ENCODE data around the gene ANKRD11. TPM values are rescaled to one million over a fixed set of nuclear protein-coding genes. Genes with fewer than 3 reads are reported as not detected.

The ANKRD11 gene
- total RNA-seq, 1 experiment from 2014 or later, result 266 TPM

GRCh38 chr16:89331371-89332109, 158.8 kb downstream of the ANKRD11 start:
- ChIA-PET RAD21 (ENCODE audit: low non-redundant PET in 1 of 2, low total read pairs in 2 of 2, uncharacterized antibody in 2 of 2, unreplicated experiment in 2 of 2) (interaction anchor here in 1 of 2 experiments (0.9 kb wide), 1 partner anchor 160 kb away, joined by 3 read pairs; no protein-coding TSS in a partner anchor), CTCF (no interaction called here), POLR2A (no interaction called here)
- Histone ChIP-seq H3K36me3 (ENCODE audit: control insufficient read depth in 1 of 2, insufficient read depth in 2 of 2, low read length in 2 of 2) (peaks cover 0 to 3% of the 10 kb centered on the region in 2 experiments; a peak in 1 of 4 replicates), H3K27me3 (ENCODE audit: insufficient read depth, low read length) (no peaks in the 10 kb centered on the region), H4K20me1 (ENCODE audit: insufficient read depth) (peaks cover 3% of the 10 kb centered on the region; the same call in 1 of the 2 replicates), H3K4me2 (ENCODE audit: low read length) (peak overlapping the region; percentile 89), H3K27ac (ENCODE audit: low read depth, low read length) (peak overlapping the region; percentile 80), H3K9me3 (ENCODE audit: control insufficient read depth in 1 of 2, insufficient read depth in 1 of 2, low read depth in 1 of 2, low read length in 2 of 2) (no peaks in the 10 kb centered on the region), H3K9me2 (ENCODE audit: insufficient read depth) (no peaks in the 10 kb centered on the region), H3K4me1 (ENCODE audit: control insufficient read depth in 1 of 2, insufficient read depth in 2 of 2, low read length in 2 of 2) (peaks cover 81 to 97% of the 10 kb centered on the region in 2 experiments), H2AFZ (ENCODE audit: low read depth, low read length, poor library complexity, severe bottlenecking) (no peak overlapping the region), H3K79me2 (ENCODE audit: insufficient read depth, low read length) (peaks cover 100% of the 10 kb centered on the region), H3K4me3 (replicated peaks in 1 of 2; ENCODE audit: low read depth in 1 of 2, low read length in 2 of 2) (no peak overlapping the region), H3K9ac (ENCODE audit: low read length) (no peak overlapping the region)
- ATAC-seq (no peak), DNase-seq (ENCODE audit: low read depth, low spot score) (no peak)
- no peak for TF ChIP-seq ZBTB33 (IDR thresholded peaks at IDR 0.05; ENCODE audit: extremely low read depth, insufficient replicate concordance, low read length)
- no peak for TF ChIP-seq REST (IDR thresholded peaks at IDR 0.05; ENCODE audit: low read depth)
- no peak for TF ChIP-seq CTCF (IDR thresholded peaks at IDR 0.05 in 2 of 3, conservative IDR thresholded peaks at IDR 0.05 in 1 of 3; ENCODE audit: borderline replicate concordance in 1 of 3, insufficient read depth in 1 of 3, low read depth in 2 of 3, low read length in 2 of 3)
- TF ChIP-seq FOSL1 (IDR thresholded peaks at IDR 0.05; ENCODE audit: low read depth), result no peak
- no peak for TF ChIP-seq ZNF274 (IDR thresholded peaks at IDR 0.05; ENCODE audit: low read depth, low read length)
- no peak for TF ChIP-seq TCF7L2 (IDR thresholded peaks at IDR 0.05; ENCODE audit: borderline replicate concordance, extremely low read depth, insufficient read depth, insufficient read length)
- no peak for TF ChIP-seq EZH2phosphoT487 (IDR thresholded peaks at IDR 0.05; ENCODE audit: borderline replicate concordance)
- TF ChIP-seq ATF3 (IDR thresholded peaks at IDR 0.05), result no peak
- no peak for TF ChIP-seq SRF (IDR thresholded peaks at IDR 0.05; ENCODE audit: low read depth)
- no peak for TF ChIP-seq POLR2AphosphoS5 (IDR thresholded peaks at IDR 0.05; ENCODE audit: low read depth, low read length)
- no peak for TF ChIP-seq ELF1 (IDR thresholded peaks at IDR 0.05; ENCODE audit: borderline replicate concordance, low read depth)
- TF ChIP-seq RAD21 (IDR thresholded peaks at IDR 0.05; ENCODE audit: low read depth), result no peak
- TF ChIP-seq POLR2A (IDR thresholded peaks at IDR 0.05; ENCODE audit: borderline replicate concordance, extremely low read depth, insufficient read depth, insufficient read length), result no peak
- TF ChIP-seq SP1 (IDR thresholded peaks at IDR 0.05; ENCODE audit: low read depth), result no peak
- TF ChIP-seq ZFX (IDR thresholded peaks at IDR 0.05), result no peak
- no peak for TF ChIP-seq JUND (IDR thresholded peaks at IDR 0.05)
- no peak for TF ChIP-seq EZH2 (IDR thresholded peaks at IDR 0.05)
- no peak for TF ChIP-seq MAX (IDR thresholded peaks at IDR 0.05)
- BruUV-seq (replicated peaks), result no TSS peak
- intact Hi-C loops (cut with micrococcal nuclease), result loop anchor here (5.0 kb wide), 1 partner anchor 156 kb away; no protein-coding TSS in a partner anchor

Data from HCT116 (cell line).